Measurements from ENCODE around the gene REP15. TPM values are rescaled to one million over a fixed set of nuclear protein-coding genes. Genes with fewer than 3 reads are reported as not detected.
"Not testable (repeated sequence)": the region's sequence is repeated elsewhere in the genome, so short reads cannot be mapped to it uniquely, and the experiment has no call there.

The REP15 gene
- 1 to 10 TPM in 1 of 2 donors, under 1 TPM in 1; 0.18 to 2.4 TPM for total RNA-seq

GRCh38 chr12:27696293-27696652, at the start of gene REP15:
TSS of gene REP15 (plus strand) at chr12:27696447. CDS start at chr12:27696563, 116 bp downstream.
- no peaks in the 10 kb centered on the region for H3K9me3 ChIP-seq
- intact Hi-C loops (cut with DNase I) = no loop called here
- no peaks in the 10 kb centered on the region for H3K4me1 ChIP-seq (replicated peaks)
- H3K27me3 ChIP-seq (replicated peaks; ENCODE audit: insufficient read depth) = no peaks in the 10 kb centered on the region
- no peaks in the 10 kb centered on the region for H3K36me3 ChIP-seq
- no peak within 1 kb of the TSS for H3K4me3 ChIP-seq
- DNase-seq (ENCODE audit: low spot score) = no peak
- no peak for TF ChIP-seq POLR2A (IDR thresholded peaks at IDR 0.05)
- TF ChIP-seq POLR2AphosphoS5 (IDR thresholded peaks at IDR 0.05) = peak; percentile 32
- TF ChIP-seq CTCF (IDR thresholded peaks at IDR 0.05) = no peak
- 64% methylated on average over 5 of the region's 5 CpGs for WGBS
- peak within 1 kb of the TSS in 1 of 2 donors; percentile 6 for H3K27ac ChIP-seq

GRCh38 chr12:27650011-27650410, 46.2 kb upstream of the REP15 start:
- Histone ChIP-seq H3K36me3 (no peaks in the 10 kb centered on the region), H3K27me3 (replicated peaks; ENCODE audit: insufficient read depth) (no peaks in the 10 kb centered on the region), H3K4me3 (no peak overlapping the region), H3K27ac (no peak overlapping the region), H3K9me3 (no peaks in the 10 kb centered on the region), H3K4me1 (replicated peaks) (no peaks in the 10 kb centered on the region)
- TF ChIP-seq POLR2AphosphoS5 (IDR thresholded peaks at IDR 0.05) (no peak), POLR2A (IDR thresholded peaks at IDR 0.05) (no peak), CTCF (IDR thresholded peaks at IDR 0.05) (no peak)
- DNase-seq (ENCODE audit: low spot score) = no peak
- intact Hi-C loops (cut with DNase I) = loop anchor here (5.0 kb wide), 1 partner anchor 213 kb away; no protein-coding TSS in a partner anchor
- WGBS = 98% methylated on average over 1 of the region's 1 CpG

- no peaks in the 10 kb centered on the region for H3K9me3 ChIP-seq
- no peaks in the 10 kb centered on the region for H3K27me3 ChIP-seq (replicated peaks; ENCODE audit: insufficient read depth)
- intact Hi-C loops (cut with DNase I) = loop anchor here (5.0 kb wide), 1 partner anchor 214 kb away; no protein-coding TSS in a partner anchor
- no peaks in the 10 kb centered on the region for H3K36me3 ChIP-seq
- WGBS = 94% methylated on average over 1 of the region's 1 CpG
- H3K27ac ChIP-seq = no peak overlapping the region
- TF ChIP-seq POLR2AphosphoS5 (IDR thresholded peaks at IDR 0.05) (no peak), CTCF (IDR thresholded peaks at IDR 0.05) (no peak), POLR2A (IDR thresholded peaks at IDR 0.05) (no peak)
- no peak overlapping the region for H3K4me3 ChIP-seq
- DNase-seq (ENCODE audit: low spot score) = no peak
- no peaks in the 10 kb centered on the region for H3K4me1 ChIP-seq (replicated peaks)
Measured at GRCh38 chr12:27651201-27651600, 45.0 kb upstream of the REP15 start.

DNA sequence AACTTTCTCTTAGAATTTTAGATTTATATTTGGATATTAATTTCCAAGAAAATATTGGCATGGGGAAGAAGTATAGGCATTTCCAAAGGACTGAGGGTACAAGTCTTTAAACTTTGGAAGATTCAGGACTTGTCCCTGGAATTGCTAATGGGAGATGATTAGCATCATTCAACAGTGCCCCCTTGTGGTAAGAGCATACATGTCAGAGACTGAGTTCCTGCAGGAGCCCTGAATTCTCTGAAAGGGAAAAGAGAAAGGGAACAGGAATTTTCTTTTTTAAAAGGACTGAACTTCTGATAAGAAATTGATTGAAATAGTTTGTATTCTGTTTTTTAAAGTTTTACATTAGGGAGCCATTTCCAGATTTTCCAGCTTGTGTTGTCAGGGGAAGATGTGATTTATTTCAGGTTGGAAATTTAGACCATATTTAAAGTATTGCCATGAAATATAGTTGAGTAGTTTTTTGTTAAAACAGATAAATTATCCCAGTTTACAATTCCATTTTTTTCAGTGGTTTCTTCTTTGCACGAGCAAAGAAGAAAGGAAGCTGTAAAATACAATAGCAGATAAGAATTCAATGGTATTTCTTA, 44.0 kb upstream of the REP15 start:
- Histone ChIP-seq H3K9me3 (no peaks in the 10 kb centered on the region), H3K4me1 (replicated peaks) (no peaks in the 10 kb centered on the region), H3K27me3 (replicated peaks; ENCODE audit: insufficient read depth) (no peaks in the 10 kb centered on the region), H3K4me3 (no peak overlapping the region), H3K36me3 (no peaks in the 10 kb centered on the region), H3K27ac (no peak overlapping the region)
- TF ChIP-seq POLR2AphosphoS5 (IDR thresholded peaks at IDR 0.05) (peak; percentile 54), CTCF (IDR thresholded peaks at IDR 0.05) (peak; percentile 63 to 88 (median 80)), POLR2A (IDR thresholded peaks at IDR 0.05) (no peak)
- intact Hi-C loops (cut with DNase I) = loop anchor here (5.0 kb wide), 1 partner anchor 215 kb away; no protein-coding TSS in a partner anchor
- WGBS = 17% methylated on average over 1 of the region's 1 CpG
- DNase-seq (ENCODE audit: low spot score) = peak; percentile 78

DNA sequence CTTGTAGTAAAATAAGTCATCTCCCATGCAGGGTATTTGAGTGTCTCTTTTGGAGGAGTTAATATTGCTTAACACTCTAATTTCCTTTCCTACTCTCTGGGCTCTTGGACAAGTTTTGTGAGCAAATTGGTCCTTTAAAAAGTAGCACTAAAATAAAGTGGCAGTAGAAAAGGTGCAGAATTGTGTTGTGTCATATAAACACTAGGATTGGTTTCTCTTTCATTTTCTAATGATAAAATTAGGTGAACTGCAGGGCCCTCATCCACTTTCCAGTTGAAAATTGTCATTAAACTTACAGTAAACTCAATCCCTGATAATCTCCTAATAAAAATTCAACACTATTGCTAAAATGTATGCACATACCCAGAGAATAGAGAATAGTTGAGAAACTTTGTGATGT, 42.6 kb upstream of the REP15 start:
- H3K4me3 ChIP-seq = no peak overlapping the region
- intact Hi-C loops (cut with DNase I) = loop anchor here (5.0 kb wide), 1 partner anchor 216 kb away; no protein-coding TSS in a partner anchor
- H3K36me3 ChIP-seq = no peaks in the 10 kb centered on the region
- H3K27ac ChIP-seq = no peak overlapping the region
- DNase-seq (ENCODE audit: low spot score) = no peak
- no peaks in the 10 kb centered on the region for H3K9me3 ChIP-seq
- no peaks in the 10 kb centered on the region for H3K27me3 ChIP-seq (replicated peaks; ENCODE audit: insufficient read depth)
- TF ChIP-seq POLR2A (IDR thresholded peaks at IDR 0.05) (no peak), POLR2AphosphoS5 (IDR thresholded peaks at IDR 0.05) (no peak), CTCF (IDR thresholded peaks at IDR 0.05) (no peak)
- no peaks in the 10 kb centered on the region for H3K4me1 ChIP-seq (replicated peaks)

GRCh38 chr12:27655476-27655875, 40.8 kb upstream of the REP15 start:
- DNase-seq (ENCODE audit: low spot score); H3K4me3 ChIP-seq; intact Hi-C loops (cut with DNase I); H3K27ac ChIP-seq; H3K27me3 ChIP-seq (replicated peaks; ENCODE audit: insufficient read depth); H3K9me3 ChIP-seq; H3K4me1 ChIP-seq (replicated peaks); H3K36me3 ChIP-seq: not testable (repeated sequence)
- 65% methylated on average over 3 of the region's 3 CpGs for WGBS

All from prostate gland (tissue), 2 donors.